HG02973 (cell line): ENCODE measurements around the gene LRP3.
"Not testable (repeated sequence)": the region's sequence is repeated elsewhere in the genome, so short reads cannot be mapped to it uniquely, and the experiment has no call there.

ENCODE experiments used
- ATAC-seq: cut with Tn5 transposase; IDR thresholded peaks from one replicate; pipeline ENCODE4 v1.9.1; 2021; ENCODE audit warnings: moderate library complexity; ENCODE audit not compliant: unreplicated experiment

Gene LRP3

GRCh38 chr19:33201886-33202545 lies 7.9 kb downstream of the LRP3 start:
- ATAC-seq: no peak

GRCh38 chr19:33202546-33203507 lies 8.7 kb downstream of the LRP3 start:
- ATAC-seq: no peak

GRCh38 chr19:33203529-33203928 lies 9.4 kb downstream of the LRP3 start:
- ATAC-seq: no peak

- no peak for ATAC-seq
Measured at GRCh38 chr19:33204136-33204973, 10.2 kb downstream of the LRP3 start.

- no peak for ATAC-seq
Measured at GRCh38 chr19:33205110-33205509, 11.0 kb downstream of the LRP3 start.

- ATAC-seq: no peak
Measured at GRCh38 chr19:33205531-33206260, 11.6 kb downstream of the LRP3 start.

GRCh38 chr19:33206261-33207039 lies 12.3 kb downstream of the LRP3 start:
- ATAC-seq: no peak

- no peak for ATAC-seq
Measured at GRCh38 chr19:33207040-33207620, 13.0 kb downstream of the LRP3 start.

- ATAC-seq: no peak
Measured at GRCh38 chr19:33207903-33208302, 13.8 kb downstream of the LRP3 start.

GRCh38 chr19:33208371-33208895 lies 14.3 kb downstream of the LRP3 start:
- ATAC-seq: no peak

GRCh38 chr19:33208904-33209849 lies 15.0 kb downstream of the LRP3 start:
- ATAC-seq: no peak

- not testable (repeated sequence) for ATAC-seq
Measured at GRCh38 chr19:33209850-33210230, 15.7 kb downstream of the LRP3 start.

- no peak for ATAC-seq
Measured at GRCh38 chr19:33210266-33210940, 16.3 kb downstream of the LRP3 start.

- ATAC-seq: no peak
Measured at GRCh38 chr19:33211794-33212435, 17.8 kb downstream of the LRP3 start.

- ATAC-seq: no peak
Measured at GRCh38 chr19:33212436-33213172, 18.5 kb downstream of the LRP3 start.

- ATAC-seq: no peak
Measured at GRCh38 chr19:33214596-33214995, 20.5 kb downstream of the LRP3 start.
